HG03097 (cell line): ENCODE measurements around the gene TMEM185B.
"Not testable (repeated sequence)": the region's sequence is repeated elsewhere in the genome, so short reads cannot be mapped to it uniquely, and the experiment has no call there.

Source experiments
- ATAC-seq: cut with Tn5 transposase; IDR thresholded peaks from one replicate; pipeline ENCODE4 v1.9.1; 2021; ENCODE audit not compliant: unreplicated experiment, low FRiP score

The TMEM185B gene

GRCh38 chr2:120235158-120235557, 12.0 kb upstream of the TMEM185B start:
- not testable (repeated sequence) for ATAC-seq

- ATAC-seq = no peak
These were observed 10.1 kb upstream of the TMEM185B start for GRCh38 chr2:120233292-120233691.

- ATAC-seq = peak; percentile 79
These were observed 8.9 kb upstream of the TMEM185B start for GRCh38 chr2:120231974-120232635.

GRCh38 chr2:120231564-120231973, 8.4 kb upstream of the TMEM185B start:
- no peak for ATAC-seq

- no peak for ATAC-seq
These were observed 7.6 kb upstream of the TMEM185B start for GRCh38 chr2:120230515-120231471.

GRCh38 chr2:120229341-120229740, 6.1 kb upstream of the TMEM185B start:
- ATAC-seq = no peak

- no peak for ATAC-seq
These were observed 5.3 kb upstream of the TMEM185B start for GRCh38 chr2:120228503-120228902.

- no peak for ATAC-seq
These were observed 4.2 kb upstream of the TMEM185B start for GRCh38 chr2:120227111-120227991.

- no peak for ATAC-seq
These were observed 3.1 kb upstream of the TMEM185B start for GRCh38 chr2:120226316-120226715.

- ATAC-seq = no peak
These were observed 2.4 kb upstream of the TMEM185B start for GRCh38 chr2:120225549-120226065.

- no peak for ATAC-seq
These were observed 1.7 kb upstream of the TMEM185B start for GRCh38 chr2:120224735-120225548.

- no peak for ATAC-seq
These were observed 1.1 kb upstream of the TMEM185B start for GRCh38 chr2:120224256-120224655.

GRCh38 chr2:120222186-120223033, 790 bp downstream of the TMEM185B start:
- ATAC-seq = no peak

- no peak for ATAC-seq
These were observed 1.6 kb downstream of the TMEM185B start for GRCh38 chr2:120221616-120222015.

- no peak for ATAC-seq
These were observed 2.4 kb downstream of the TMEM185B start for GRCh38 chr2:120220756-120221155.

- no peak for ATAC-seq
These were observed 3.4 kb downstream of the TMEM185B start for GRCh38 chr2:120219766-120220165.

GRCh38 chr2:120219291-120219690, 3.9 kb downstream of the TMEM185B start:
- ATAC-seq = no peak

- ATAC-seq = no peak
These were observed 5.0 kb downstream of the TMEM185B start for GRCh38 chr2:120218181-120218580.

- no peak for ATAC-seq
These were observed 12.9 kb downstream of the TMEM185B start for GRCh38 chr2:120210270-120210693.
